H1 (cell line): Measurements from ENCODE around the gene SNX32. TPM values are rescaled to one million over a fixed set of nuclear protein-coding genes. Genes with fewer than 3 reads are reported as not detected.

Experiments
- CTCF ChIA-PET: fragments of 300-600 bp; sonication (Branson Sonifier 250); formaldehyde crosslinking; loops from one replicate; lab custom pipeline; 2021; ENCODE audit not compliant: partially characterized antibody; lab: Charles Lee
- POLR2A ChIA-PET: fragments of 300-600 bp; sonication (Branson Sonifier 250); formaldehyde crosslinking; loops from one replicate; lab custom pipeline; 2021; ENCODE audit warnings: inconsistent platforms; ENCODE audit not compliant: partially characterized antibody; lab: Charles Lee
- DNase-seq, 2 experiments: peaks; one replicate each; pipeline versions ENCODE4 v3.0.0 to v3.0.0-alpha.2; 2010 to 2022; ENCODE audit warnings: low spot score in 2 of 2, low read depth in 1 of 2, mixed read lengths in 1 of 2
- FAIRE-seq: peaks from 2 replicates; lab custom pipeline; 2011; peaks lifted over from hg19 to GRCh38; lab: Jason Lieb, UNC
- H2AFZ ChIP-seq: 2 replicates; pipeline ENCODE4 v1.8.1; 2012; ENCODE audit warnings: low read length, inconsistent platforms
- H2AK5ac ChIP-seq: 2 replicates; pipeline ENCODE4 v1.6.1; 2013; ENCODE audit warnings: low read depth, low read length
- H2BK120ac ChIP-seq: replicated peaks from 2 replicates; pipeline ENCODE3; 2013; ENCODE audit warnings: low read depth, low read length, inconsistent platforms
- H2BK12ac ChIP-seq: 2 replicates; pipeline ENCODE4 v1.6.1; 2013; ENCODE audit warnings: low read depth, low read length
- H2BK15ac ChIP-seq: 2 replicates; pipeline ENCODE4 v1.6.1; 2013; ENCODE audit warnings: low read length
- H2BK20ac ChIP-seq: 2 replicates; pipeline ENCODE4 v1.6.1; 2013; ENCODE audit warnings: low read length
- H2BK5ac ChIP-seq: 2 replicates; pipeline ENCODE4 v1.6.1; 2013; ENCODE audit warnings: low read depth, low read length
- H3K14ac ChIP-seq: 2 replicates; pipeline ENCODE4 v1.6.1; 2013; ENCODE audit warnings: inconsistent platforms; ENCODE audit not compliant: insufficient read length
- H3K18ac ChIP-seq: 2 replicates; pipeline ENCODE4 v1.6.1; 2013; ENCODE audit warnings: low read length; ENCODE audit errors: extremely low read depth
- H3K23ac ChIP-seq: 2 replicates; pipeline ENCODE4 v1.6.1; 2013; ENCODE audit warnings: inconsistent platforms; ENCODE audit not compliant: insufficient read length
- H3K23me2 ChIP-seq: 2 replicates; pipeline ENCODE4 v1.6.1; 2013; ENCODE audit warnings: low read depth, low read length
- H3K27ac ChIP-seq: 2 replicates; pipeline ENCODE4 v1.6.1; 2011; ENCODE audit warnings: low read depth, low read length, inconsistent platforms
- H3K27me3 ChIP-seq, 4 experiments: replicated peaks in 1 of 4; 1 replicate in 1 of 4; 2 replicates in 3 of 4; pipeline versions ENCODE4 v1.6.1 to v1.8.1; 2011 to 2013; ENCODE audit warnings: low read length in 3 of 4, mild to moderate bottlenecking in 3 of 4, inconsistent platforms in 2 of 4, mixed read lengths in 2 of 4, moderate library complexity in 1 of 4; ENCODE audit not compliant: control insufficient read depth in 3 of 4, insufficient read depth in 3 of 4; ENCODE audit errors: extremely low read depth in 1 of 4
- H3K36me3 ChIP-seq, 4 experiments: 2 replicates each; pipeline versions ENCODE4 v1.6.1 to v1.8.1; 2011 to 2013; ENCODE audit warnings: mild to moderate bottlenecking in 4 of 4, low read length in 3 of 4, moderate library complexity in 2 of 4, control low read depth in 1 of 4, inconsistent platforms in 1 of 4; ENCODE audit not compliant: insufficient read depth in 4 of 4, control insufficient read depth in 2 of 4
- H3K4ac ChIP-seq: replicated peaks from 2 replicates; pipeline ENCODE3; 2013; ENCODE audit warnings: low read length, low read depth, mixed read lengths, inconsistent platforms; ENCODE audit not compliant: insufficient read length
- H3K4me1 ChIP-seq, 4 experiments: replicated peaks in 1 of 4; 1 replicate in 1 of 4; 2 replicates in 3 of 4; pipeline versions ENCODE4 v1.6.1 to v1.8.1; 2011 to 2013; ENCODE audit warnings: low read length in 3 of 4, inconsistent platforms in 2 of 4, mixed read lengths in 1 of 4; ENCODE audit not compliant: insufficient read depth in 4 of 4, control insufficient read depth in 3 of 4
- H3K4me2 ChIP-seq, 2 experiments: 2 replicates each; pipeline versions ENCODE4 v1.6.1 to v1.8.1; 2011 to 2013; ENCODE audit warnings: low read depth in 2 of 2, low read length in 2 of 2, control low read depth in 1 of 2, inconsistent platforms in 1 of 2, mild to moderate bottlenecking in 1 of 2; ENCODE audit not compliant: insufficient read depth in 1 of 2
- H3K4me3 ChIP-seq, 4 experiments: fragments of 200-600, 300-600 bp in 1 of 4; sonication (generic), shearing (Covaris generic), sonication (Bioruptor Twin) in 1 of 4; 2 replicates each; pipeline versions ENCODE4 v1.5.1 to v1.8.1; 2011 to 2016; ENCODE audit warnings: low read length in 4 of 4, low read depth in 3 of 4, control low read depth in 2 of 4, inconsistent platforms in 2 of 4, mild to moderate bottlenecking in 2 of 4, mixed read lengths in 1 of 4, moderate library complexity in 1 of 4; ENCODE audit not compliant: insufficient read depth in 2 of 4; ENCODE audit errors: extremely low read depth in 1 of 4
- H3K56ac ChIP-seq: replicated peaks from 2 replicates; pipeline ENCODE3; 2013; ENCODE audit warnings: low read depth, mild to moderate bottlenecking, mixed read lengths, low read length, inconsistent platforms; ENCODE audit not compliant: insufficient read length
- H3K79me1 ChIP-seq: 2 replicates; pipeline ENCODE4 v1.6.1; 2013; ENCODE audit warnings: low read depth, low read length, control low read depth
- H3K79me2 ChIP-seq, 2 experiments: 2 replicates each; pipeline versions ENCODE4 v1.6.1 to v1.8.1; 2012 to 2013; ENCODE audit warnings: low read length in 2 of 2, mild to moderate bottlenecking in 2 of 2, inconsistent platforms in 1 of 2; ENCODE audit not compliant: insufficient read depth in 2 of 2, control insufficient read depth in 1 of 2
- H3K9ac ChIP-seq, 4 experiments: replicated peaks in 1 of 4; 1 replicate in 1 of 4; 2 replicates in 3 of 4; pipeline versions ENCODE4 v1.6.1 to v1.8.1; 2011 to 2013; ENCODE audit warnings: low read depth in 3 of 4, low read length in 3 of 4, control low read depth in 2 of 4, mild to moderate bottlenecking in 2 of 4, moderate library complexity in 2 of 4, inconsistent platforms in 1 of 4; ENCODE audit errors: extremely low read depth in 1 of 4
- H3K9me3 ChIP-seq, 2 experiments: 2 replicates each; pipeline versions ENCODE4 v1.6.1 to v1.8.1; 2012 to 2013; ENCODE audit warnings: mild to moderate bottlenecking in 2 of 2, moderate library complexity in 2 of 2, control low read depth in 1 of 2, inconsistent platforms in 1 of 2, low read depth in 1 of 2, low read length in 1 of 2, mixed read lengths in 1 of 2; ENCODE audit not compliant: insufficient read depth in 2 of 2
- H4K20me1 ChIP-seq, 2 experiments: replicated peaks in 1 of 2; 2 replicates each; pipeline versions ENCODE3 to v1.8.1; 2011 to 2013; ENCODE audit warnings: inconsistent platforms in 2 of 2, low read length in 2 of 2, mild to moderate bottlenecking in 1 of 2; ENCODE audit not compliant: insufficient read depth in 2 of 2, control insufficient read depth in 1 of 2
- H4K5ac ChIP-seq: 2 replicates; pipeline ENCODE4 v1.6.1; 2013; ENCODE audit warnings: low read length, low read depth, mixed read lengths, inconsistent platforms; ENCODE audit not compliant: insufficient read length
- H4K8ac ChIP-seq: 2 replicates; pipeline ENCODE4 v1.8.0; 2013; ENCODE audit warnings: mild to moderate bottlenecking, moderate library complexity, low read length, inconsistent platforms; ENCODE audit not compliant: insufficient read depth; ENCODE audit errors: extremely low read depth
- H4K91ac ChIP-seq: replicated peaks from 2 replicates; pipeline ENCODE3; 2013; ENCODE audit warnings: low read length, mixed read lengths, inconsistent platforms; ENCODE audit not compliant: insufficient read length
- CBX5 ChIP-seq: fragments of 300-800, 300-1000 bp; sonication (generic); IDR thresholded peaks from 2 replicates; pipeline ENCODE4 v1.7.1; 2016; ENCODE audit warnings: antibody characterized with exemption, low read length, low read depth
- WGBS, 2 experiments: shearing (Covaris generic) in 1 of 2; methylation state at CpG; one replicate each; pipeline versions ENCODE4 v1.1.6 to v1.1.7; 2013 to 2015; ENCODE audit warnings: low lambda C conversion rate in 2 of 2, mixed read lengths in 2 of 2, inconsistent platforms in 1 of 2, low coverage in 1 of 2, missing lambda C conversion rate in 1 of 2; ENCODE audit not compliant: insufficient replicate concordance in 2 of 2, insufficient coverage in 1 of 2, insufficient read length in 1 of 2; ENCODE audit errors: extremely low coverage in 1 of 2, missing lambda C conversion rate in 1 of 2; 5-methylcytosine and 5-hydroxymethylcytosine counted together
- polyA plus RNA-seq, 7 experiments: library from polyadenylated mRNA; depleted of rRNA in 3 of 7; stranded (reverse) in 5 of 7; unstranded in 2 of 7; fragments of >200 nt in 5 of 7; fragments of 200-250 nt in 2 of 7; gene quantifications; 1 replicate in 5 of 7; 2 replicates in 1 of 7; 4 replicates in 1 of 7; pipeline versions ENCODE4 v1.2.1 to v1.2.3, GENCODE V29; 2011 to 2013; ENCODE audit warnings: missing spikeins in 2 of 7, mixed read lengths in 2 of 7
- total RNA-seq: library from RNA; stranded (reverse); fragmentation: NEBNext Ultra II Directional; extraction: Animal tissue kit (Norgen Biotek cat#: 25700); gene quantifications from 2 replicates; pipeline ENCODE4 v1.2.1, GENCODE V29; 2021

SNX32 gene
- total and polyA plus RNA-seq, 2 of the 8 experiments (the other 6 are each of a cell fraction or from before 2014, with no cell fraction given): 0.76 to 2.2 TPM

DNA sequence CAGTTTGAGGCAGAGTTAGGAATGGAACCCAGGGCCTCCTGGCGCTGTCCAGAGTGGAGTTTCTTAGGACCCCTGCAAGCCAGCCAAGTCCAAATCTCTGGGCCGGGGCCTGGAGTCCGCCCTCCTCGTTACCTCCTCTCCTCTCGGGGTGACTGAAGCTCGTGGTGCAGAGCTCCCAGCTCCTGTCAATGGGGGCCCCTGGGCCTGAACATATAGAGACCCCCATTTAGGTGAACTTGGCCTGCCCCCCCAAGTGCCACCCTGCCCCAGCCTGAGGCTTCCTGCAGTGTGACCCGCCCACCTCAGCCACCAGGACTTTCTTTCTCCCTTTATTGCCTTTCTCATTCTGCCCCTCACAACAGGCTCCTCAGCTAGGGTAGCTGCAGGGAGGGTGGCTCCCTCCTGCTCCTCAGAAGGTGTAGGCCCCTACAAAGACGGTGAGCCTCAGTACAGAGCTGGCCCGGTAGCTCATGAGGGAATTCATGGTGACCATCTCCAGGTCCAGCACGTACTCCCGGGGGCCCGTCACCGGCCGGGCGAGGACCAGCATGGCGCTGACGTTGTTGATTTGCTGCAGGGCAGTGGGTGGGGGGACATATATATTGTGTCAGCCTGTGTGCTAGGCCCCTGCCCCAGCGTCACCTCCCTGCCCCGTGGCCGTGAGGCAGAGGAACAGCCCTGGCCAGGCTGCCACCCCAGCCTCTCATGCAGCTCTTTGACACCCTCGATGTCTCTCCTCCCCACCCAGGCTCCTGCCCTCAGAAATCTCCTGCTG is 32.9 kb downstream of the SNX32 start:
- no peak overlapping the region for H3K4me3 ChIP-seq
- DNase-seq (no peak), FAIRE-seq (no peak)
- TF ChIP-seq CBX5: no peak
- no peak overlapping the region for H3K9ac ChIP-seq
- no peak overlapping the region; the same call in 1 of the 2 replicates for H4K8ac ChIP-seq
- no peak overlapping the region for H3K56ac ChIP-seq
- H3K36me3 ChIP-seq: peaks cover 5 to 17% (median 14%) of the 10 kb centered on the region in 4 experiments
- peaks cover 4% of the 10 kb centered on the region; the same call in 1 of the 2 replicates for H3K23me2 ChIP-seq
- no peak overlapping the region for H2BK12ac ChIP-seq
- POLR2A ChIA-PET: interaction anchor here (0.6 to 39.7 kb wide), 3 partner anchors 8 to 132 kb away, joined by 3 to 1071 read pairs (median 1071); partner anchors contain the start of genes CCDC85B, CFL1, CTSW and EFEMP2
- H3K4me1 ChIP-seq: peaks cover 0 to 4% (median 3%) of the 10 kb centered on the region in 4 experiments; a peak in 5 of 7 replicates
- no peak overlapping the region for H3K14ac ChIP-seq
- no peak overlapping the region for H4K91ac ChIP-seq
- no peak overlapping the region for H2BK15ac ChIP-seq
- no peak overlapping the region for H3K4ac ChIP-seq
- H3K79me1 ChIP-seq: no peaks in the 10 kb centered on the region; the same call in 1 of the 2 replicates
- 93% methylated on average over 21 of the region's 21 CpGs; no CpG with 5 or more reads in 1 of the 2 experiments for WGBS, 2 experiments
- H2BK5ac ChIP-seq: no peak overlapping the region
- no peak overlapping the region for H3K27ac ChIP-seq
- CTCF ChIA-PET: interaction anchor here (1.5 to 9.9 kb wide), 4 partner anchors 12 to 65 kb away, joined by 3 to 191 read pairs (median 37); partner anchors contain the start of genes CCDC85B and FIBP
- H2AFZ ChIP-seq: no peak overlapping the region
- no peak overlapping the region for H4K5ac ChIP-seq
- H3K23ac ChIP-seq: no peak overlapping the region
- H4K20me1 ChIP-seq: peaks cover 0 to 2% of the 10 kb centered on the region in 2 experiments
- H3K9me3 ChIP-seq: no peaks in the 10 kb centered on the region
- H3K27me3 ChIP-seq: peaks cover 0 to 22% (median 8%) of the 10 kb centered on the region in 4 experiments; a peak in 3 of 7 replicates
- peaks cover 0 to 1% of the 10 kb centered on the region in 2 experiments; a peak in 1 of 4 replicates for H3K79me2 ChIP-seq
- peak overlapping the region in 1 of 2 experiments; percentile 86; a peak in 2 of 4 replicates for H3K4me2 ChIP-seq
- no peak overlapping the region for H3K18ac ChIP-seq
- no peak overlapping the region for H2BK120ac ChIP-seq
- H2BK20ac ChIP-seq: no peak overlapping the region
- no peak overlapping the region for H2AK5ac ChIP-seq
